Hepatocyte (in vitro differentiated cells): ENCODE measurements around the gene NFKB1.
"Not testable (repeated sequence)": the region's sequence is repeated elsewhere in the genome, so short reads cannot be mapped to it uniquely, and the experiment has no call there.

Source experiments
- CTCF ChIP-seq: fragments of 200-600 bp; sonication (generic); IDR thresholded peaks from 2 replicates; pipeline ENCODE4 v1.5.1; 2016; ENCODE audit warnings: antibody characterized with exemption, mild to moderate bottlenecking; ENCODE audit not compliant: poor library complexity
- EZH2 ChIP-seq: fragments of 200-600 bp; sonication (generic); IDR thresholded peaks from 2 replicates; pipeline ENCODE4 v1.6.1; 2016; ENCODE audit warnings: antibody characterized with exemption, mild to moderate bottlenecking, borderline replicate concordance
- EZH2phosphoT487 ChIP-seq: fragments of 200-600 bp; sonication (generic); IDR thresholded peaks from one replicate; pipeline ENCODE4 v1.6.1; 2018; ENCODE audit warnings: antibody characterized with exemption, mild to moderate bottlenecking, low read depth, moderate library complexity; ENCODE audit not compliant: unreplicated experiment, severe bottlenecking

- not testable (repeated sequence) for TF ChIP-seq EZH2, CTCF, EZH2phosphoT487
These were observed 117.9 kb downstream of the NFKB1 start for GRCh38 chr4:102619021-102619420.
